HEK293 (cell line): ENCODE data around the gene SNX4.

Experiments used
- CTCF ChIP-seq: fragments of 450-650 bp; formaldehyde crosslinking; IDR thresholded peaks from 2 replicates; pipeline ENCODE4 v1.5.1; 2016; ENCODE audit warnings: missing biosample characterization, missing genetic modification characterization
- ZNF513 ChIP-seq: fragments of 450-650 bp; IDR thresholded peaks from 2 replicates; pipeline ENCODE4 v1.5.1; 2018; ENCODE audit warnings: missing biosample characterization, missing genetic modification characterization

- TF ChIP-seq CTCF (tag by site-specific recombination) = no peak
- TF ChIP-seq ZNF513 (tag by site-specific recombination) = no peak
Measured at GRCh38 chr3:125440970-125441369, 79.0 kb downstream of the SNX4 start.
